HEK293 (cell line): ENCODE results near the gene CACUL1.
"Not testable (repeated sequence)": the region's sequence is repeated elsewhere in the genome, so short reads cannot be mapped to it uniquely, and the experiment has no call there.

ENCODE experiments used
- CTCF ChIA-PET: fragments of 350-600 bp; formaldehyde crosslinking; extraction: SDS; loops from one replicate; lab custom pipeline; 2021; ENCODE audit warnings: antibody characterized with exemption; lab: Yijun Ruan, JAX
- POLR2A ChIA-PET: fragments of 300-600 bp; formaldehyde crosslinking; extraction: SDS; loops from one replicate; lab custom pipeline; 2020; ENCODE audit warnings: antibody characterized with exemption, inconsistent platforms; lab: Yijun Ruan, JAX
- H3K27ac ChIP-seq: fragments of 200-500 bp; sonication (Bioruptor generic); 2 replicates; pipeline ENCODE4 v1.5.1; 2014; ENCODE audit warnings: low read depth, low read length, control low read depth, inconsistent platforms; ENCODE audit errors: extremely low read depth
- H3K36me3 ChIP-seq, 2 experiments: fragments of 200-500 bp in 1 of 2; sonication (Bioruptor generic) in 1 of 2; 1 replicate in 1 of 2; 2 replicates in 1 of 2; pipeline ENCODE4 v1.5.1; 2014 to 2017; ENCODE audit warnings: inconsistent platforms in 2 of 2, low read length in 2 of 2; ENCODE audit not compliant: control insufficient read depth in 2 of 2, insufficient read depth in 1 of 2
- H3K4me1 ChIP-seq: fragments of 200-500 bp; sonication (Bioruptor generic); 2 replicates; pipeline ENCODE4 v1.5.1; 2014; ENCODE audit warnings: mild to moderate bottlenecking, low read length, inconsistent platforms; ENCODE audit not compliant: control insufficient read depth, insufficient read depth
- H3K4me3 ChIP-seq: 2 replicates; pipeline ENCODE4 v1.5.1; 2011; ENCODE audit warnings: low read depth, mild to moderate bottlenecking, control low read depth, low read length, moderate library complexity
- H3K9me3 ChIP-seq: fragments of 200-500 bp; sonication (Bioruptor generic); 2 replicates; pipeline ENCODE4 v1.5.1; 2014; ENCODE audit warnings: low read depth, low read length, inconsistent platforms; ENCODE audit not compliant: control insufficient read depth, insufficient read depth
- AEBP2 ChIP-seq: fragments of 450-650 bp; formaldehyde crosslinking; IDR thresholded peaks from 2 replicates; pipeline ENCODE4 v1.5.1; 2016; ENCODE audit warnings: missing biosample characterization, missing genetic modification characterization, borderline replicate concordance
- GFI1B ChIP-seq: fragments of 450-650 bp; formaldehyde crosslinking; IDR thresholded peaks from 2 replicates; pipeline ENCODE4 v1.5.1; 2016; ENCODE audit warnings: missing biosample characterization, missing genetic modification characterization
- GLI2 ChIP-seq: fragments of 450-650 bp; formaldehyde crosslinking; IDR thresholded peaks from 2 replicates; pipeline ENCODE4; 2017; ENCODE audit warnings: missing biosample characterization, missing genetic modification characterization, low read depth, borderline replicate concordance
- SCRT2 ChIP-seq: fragments of 450-650 bp; formaldehyde crosslinking; IDR thresholded peaks from 2 replicates; pipeline ENCODE4 v1.5.1; 2016; ENCODE audit warnings: missing biosample characterization, missing genetic modification characterization
- ZBTB1 ChIP-seq: fragments of 450-650 bp; formaldehyde crosslinking; IDR thresholded peaks from 2 replicates; pipeline ENCODE4 v1.5.1; 2016; ENCODE audit warnings: missing biosample characterization, missing genetic modification characterization
- ZBTB11 ChIP-seq: fragments of 450-650 bp; formaldehyde crosslinking; conservative IDR thresholded peaks from 2 replicates; pipeline ENCODE4 v1.5.1; 2016; ENCODE audit warnings: low read depth, missing biosample characterization, missing genetic modification characterization
- ZBTB7A ChIP-seq: fragments of 450-650 bp; formaldehyde crosslinking; IDR thresholded peaks from 2 replicates; pipeline ENCODE4 v1.5.1; 2016; ENCODE audit warnings: low read depth, missing biosample characterization, missing genetic modification characterization
- ZNF16 ChIP-seq: fragments of 450-650 bp; formaldehyde crosslinking; IDR thresholded peaks from 2 replicates; pipeline ENCODE4 v1.5.1; 2016; ENCODE audit warnings: low read depth, missing biosample characterization, missing genetic modification characterization
- ZNF18 ChIP-seq: fragments of 450-650 bp; formaldehyde crosslinking; IDR thresholded peaks from 2 replicates; pipeline ENCODE4 v1.5.1; 2016; ENCODE audit warnings: missing biosample characterization, missing genetic modification characterization
- ZNF214 ChIP-seq: fragments of 450-650 bp; formaldehyde crosslinking; IDR thresholded peaks from 2 replicates; pipeline ENCODE4 v1.5.1; 2017; ENCODE audit warnings: missing biosample characterization, mild to moderate bottlenecking, missing genetic modification characterization, borderline replicate concordance
- ZNF274 ChIP-seq, 2 experiments: fragments of 200-500 bp in 1 of 2; fragments of 450-650 bp in 1 of 2; sonication (Bioruptor generic) in 1 of 2; formaldehyde crosslinking in 1 of 2; IDR thresholded peaks; 2 replicates each; pipeline versions ENCODE4 v1.5.1 to v1.6.1; 2014 to 2016; ENCODE audit warnings: borderline replicate concordance in 1 of 2, inconsistent platforms in 1 of 2, low read length in 1 of 2, missing biosample characterization in 1 of 2, missing genetic modification characterization in 1 of 2
- ZNF354C ChIP-seq: fragments of 450-650 bp; formaldehyde crosslinking; IDR thresholded peaks from 2 replicates; pipeline ENCODE4 v1.5.1; 2016; ENCODE audit warnings: missing biosample characterization, missing genetic modification characterization, low read depth, borderline replicate concordance
- ZNF416 ChIP-seq: fragments of 450-650 bp; formaldehyde crosslinking; IDR thresholded peaks from 2 replicates; pipeline ENCODE4 v1.5.1; 2016; ENCODE audit warnings: missing biosample characterization, missing genetic modification characterization
- ZNF561 ChIP-seq: fragments of 450-650 bp; IDR thresholded peaks from 2 replicates; pipeline ENCODE4 v1.5.1; 2018; ENCODE audit warnings: missing biosample characterization, missing genetic modification characterization, borderline replicate concordance
- ZNF585B ChIP-seq: fragments of 450-650 bp; formaldehyde crosslinking; IDR thresholded peaks from 2 replicates; pipeline ENCODE4 v1.5.1; 2016; ENCODE audit warnings: missing biosample characterization, missing genetic modification characterization
- ZNF629 ChIP-seq: fragments of 450-650 bp; formaldehyde crosslinking; IDR thresholded peaks from 2 replicates; pipeline ENCODE4 v1.5.1; 2017; ENCODE audit warnings: missing biosample characterization, missing genetic modification characterization
- ZNF768 ChIP-seq: fragments of 450-650 bp; formaldehyde crosslinking; IDR thresholded peaks from 2 replicates; pipeline ENCODE4 v1.5.1; 2018; ENCODE audit warnings: missing biosample characterization, mild to moderate bottlenecking, missing genetic modification characterization
- ZNF792 ChIP-seq: fragments of 450-650 bp; formaldehyde crosslinking; IDR thresholded peaks from 2 replicates; pipeline ENCODE4 v1.5.1; 2016; ENCODE audit warnings: missing biosample characterization, missing genetic modification characterization
- ZNF837 ChIP-seq: fragments of 450-650 bp; formaldehyde crosslinking; IDR thresholded peaks from 2 replicates; pipeline ENCODE4 v1.5.1; 2016; ENCODE audit warnings: missing biosample characterization, missing genetic modification characterization
- ZSCAN16 ChIP-seq: fragments of 450-650 bp; formaldehyde crosslinking; IDR thresholded peaks from 2 replicates; pipeline ENCODE4 v1.5.1; 2016; ENCODE audit warnings: missing biosample characterization, missing genetic modification characterization
- ZSCAN4 ChIP-seq: fragments of 450-650 bp; formaldehyde crosslinking; IDR thresholded peaks from 2 replicates; pipeline ENCODE4 v1.5.1; 2017; ENCODE audit warnings: missing biosample characterization, missing genetic modification characterization

CACUL1 gene

GRCh38 chr10:118672153-118672552 is 82.6 kb downstream of the CACUL1 start:
- CTCF ChIA-PET, result no interaction called here
- no peak for TF ChIP-seq ZNF561
- no peak for TF ChIP-seq ZSCAN16 (tag by site-specific recombination)
- TF ChIP-seq ZNF416 (tag by site-specific recombination), result no peak
- TF ChIP-seq SCRT2, result no peak
- no peak for TF ChIP-seq ZNF585B
- TF ChIP-seq ZNF18 (tag by site-specific recombination), result no peak
- no peak for TF ChIP-seq ZNF354C (tag by site-specific recombination)
- TF ChIP-seq ZNF837, result no peak
- TF ChIP-seq ZNF16, result no peak
- no peak for TF ChIP-seq GLI2
- POLR2A ChIA-PET, result interaction anchor here (0.6 kb wide), 1 partner anchor 13 kb away, joined by 3 read pairs; no protein-coding TSS in a partner anchor
- Histone ChIP-seq H3K27ac (no peak overlapping the region), H3K4me1 (0 out of 2 replicates have a peak, but pooled peaks cover 4% of the 10 kb centered on the region), H3K4me3 (no peak overlapping the region), H3K36me3 (peaks cover 0 to 29% of the 10 kb centered on the region in 2 experiments; a peak in 1 of 3 replicates), H3K9me3 (no peaks in the 10 kb centered on the region)

GRCh38 chr10:118671221-118671620 is 83.5 kb downstream of the CACUL1 start:
- CTCF ChIA-PET, H3K4me1 ChIP-seq, H3K4me3 ChIP-seq, H3K9me3 ChIP-seq, H3K27ac ChIP-seq, POLR2A ChIA-PET: not testable (repeated sequence)
- peaks cover 0 to 29% of the 10 kb centered on the region in 2 experiments; a peak in 1 of 3 replicates for H3K36me3 ChIP-seq

GRCh38 chr10:118670472-118671124 is 84.2 kb downstream of the CACUL1 start:
- H3K36me3 ChIP-seq, result peaks cover 0 to 27% of the 10 kb centered on the region in 2 experiments; a peak in 1 of 3 replicates
- no peak overlapping the region for H3K27ac ChIP-seq
- CTCF ChIA-PET, result interaction anchor here (1.1 kb wide), 1 partner anchor 50 kb away, joined by 5 read pairs; no protein-coding TSS in a partner anchor
- no peaks in the 10 kb centered on the region for H3K9me3 ChIP-seq
- POLR2A ChIA-PET, result no interaction called here
- no peak overlapping the region for H3K4me3 ChIP-seq
- 0 out of 2 replicates have a peak, but pooled peaks cover 4% of the 10 kb centered on the region for H3K4me1 ChIP-seq
- no peak for TF ChIP-seq ZNF792
- TF ChIP-seq ZNF214, result no peak
- TF ChIP-seq GFI1B (tag by site-specific recombination), result no peak
- TF ChIP-seq ZNF629 (tag by site-specific recombination), result no peak
- TF ChIP-seq ZNF768 (tag by site-specific recombination), result no peak
- TF ChIP-seq ZNF274 (IDR thresholded peaks at IDR 0.05; ENCODE audit: low read length), result no peak
- TF ChIP-seq ZNF274 (tag by site-specific recombination; IDR thresholded peaks at IDR 0.05; ENCODE audit: borderline replicate concordance), result no peak
- no peak for TF ChIP-seq ZNF354C (tag by site-specific recombination)
- TF ChIP-seq ZBTB7A (tag by site-specific recombination), result no peak
- no peak for TF ChIP-seq ZSCAN4 (tag by site-specific recombination)
- TF ChIP-seq ZBTB11 (tag by site-specific recombination), result no peak
- no peak for TF ChIP-seq ZBTB1 (tag by site-specific recombination)
- TF ChIP-seq AEBP2 (tag by site-specific recombination), result no peak
